OCI-LY1 (cell line): ENCODE data around the gene IGSF6.

ENCODE experiments used
- H2AFZ ChIP-seq: fragments of 200-600 bp; sonication (generic), shearing (Covaris generic); 2 replicates; pipeline ENCODE4 v1.6.0; 2014; ENCODE audit warnings: antibody characterized with exemption, mild to moderate bottlenecking, low read length
- H3F3A ChIP-seq: fragments of 200-600 bp; sonication (generic), shearing (Covaris generic); 2 replicates; pipeline ENCODE4 v1.6.0; 2014; ENCODE audit warnings: mild to moderate bottlenecking, antibody characterized with exemption, low read length, moderate library complexity; ENCODE audit not compliant: insufficient read depth
- H3K27ac ChIP-seq: fragments of 200-600 bp; sonication (generic); 2 replicates; pipeline ENCODE4 v1.5.1; 2014; ENCODE audit warnings: low read length, mixed run types, mild to moderate bottlenecking, low read depth; ENCODE audit not compliant: poor library complexity, severe bottlenecking
- H3K27me3 ChIP-seq: fragments of 200-600 bp; sonication (generic); 2 replicates; pipeline ENCODE4 v1.6.0; 2014; ENCODE audit warnings: antibody characterized with exemption, mild to moderate bottlenecking, low read length, moderate library complexity; ENCODE audit not compliant: insufficient read depth
- H3K36me3 ChIP-seq: fragments of 200-600 bp; sonication (generic); 2 replicates; pipeline ENCODE4 v1.6.1; 2014; ENCODE audit warnings: mild to moderate bottlenecking, antibody characterized with exemption, low read length, moderate library complexity, mixed read lengths; ENCODE audit not compliant: insufficient read depth
- H3K4me1 ChIP-seq: fragments of 200-600 bp; sonication (generic); 2 replicates; pipeline ENCODE4 v1.5.1; 2014; ENCODE audit warnings: mild to moderate bottlenecking, low read length, moderate library complexity; ENCODE audit not compliant: insufficient read depth, severe bottlenecking
- H3K4me2 ChIP-seq: fragments of 200-600 bp; sonication (generic), shearing (Covaris generic); 2 replicates; pipeline ENCODE4 v1.6.1; 2014; ENCODE audit warnings: low read length
- H3K4me3 ChIP-seq: fragments of 200-600 bp; sonication (generic); 2 replicates; pipeline ENCODE4 v1.5.1; 2014; ENCODE audit warnings: low read length, low read depth, mild to moderate bottlenecking, mixed read lengths; ENCODE audit not compliant: poor library complexity, severe bottlenecking
- H3K79me2 ChIP-seq: fragments of 200-600 bp; shearing (Covaris generic); 2 replicates; pipeline ENCODE4 v1.6.1; 2016; ENCODE audit warnings: mixed run types, low read length, mixed read lengths; ENCODE audit not compliant: insufficient read depth
- H3K9ac ChIP-seq: fragments of 200-600 bp; sonication (generic), shearing (Covaris generic); 2 replicates; pipeline ENCODE4 v1.6.1; 2014; ENCODE audit warnings: mild to moderate bottlenecking, low read length, mixed read lengths
- H3K9me2 ChIP-seq: fragments of 200-600 bp; sonication (generic), shearing (Covaris generic); 2 replicates; pipeline ENCODE4 v1.6.1; 2014; ENCODE audit warnings: low read depth, mild to moderate bottlenecking, low read length, mixed read lengths
- H3K9me3 ChIP-seq: fragments of 200-600 bp; shearing (Covaris generic); 2 replicates; pipeline ENCODE4 v1.6.1; 2014; ENCODE audit warnings: low read length, mixed read lengths
- H4K20me1 ChIP-seq: fragments of 200-600 bp; sonication (generic), shearing (Covaris generic); 2 replicates; pipeline ENCODE4 v1.6.0; 2016; ENCODE audit warnings: mild to moderate bottlenecking, low read length; ENCODE audit not compliant: insufficient read depth
- EZH2 ChIP-seq: fragments of 200-600 bp; sonication (generic), shearing (Covaris generic); IDR thresholded peaks from 2 replicates; pipeline ENCODE4 v1.8.0; 2017; ENCODE audit warnings: borderline replicate concordance, mixed run types, mild to moderate bottlenecking, antibody characterized with exemption, low read length, moderate library complexity, mixed read lengths
- TF ChIP-seq, protein P1 (sequence below): fragments of 200-600 bp; sonication (generic), shearing (Covaris generic); IDR thresholded peaks from 2 replicates; pipeline ENCODE4 v1.5.1; 2017; ENCODE audit warnings: mild to moderate bottlenecking, antibody characterized with exemption, low read length, moderate library complexity, mixed read lengths

Gene IGSF6

DNA sequence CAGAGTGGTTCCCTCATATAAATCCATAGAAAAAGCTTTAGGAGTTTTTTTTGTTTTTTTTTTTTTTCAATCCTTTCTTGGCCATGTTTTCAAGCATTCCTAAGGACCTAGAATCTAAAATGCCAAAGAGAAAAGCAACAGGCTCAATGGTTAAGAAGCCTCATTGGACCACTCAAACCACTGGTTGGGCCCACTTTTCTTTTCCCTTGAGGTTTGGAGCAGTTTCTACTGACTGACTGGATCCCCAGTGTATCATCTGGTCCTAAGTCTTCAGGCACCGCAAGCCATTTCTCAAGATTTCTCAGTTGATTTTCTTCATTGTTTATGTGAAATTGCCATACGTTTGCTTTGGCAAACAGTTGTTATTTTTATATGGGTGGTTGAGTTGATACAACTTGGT is 38.6 kb downstream of the IGSF6 start:
- Histone ChIP-seq H3K4me3 (no peak overlapping the region), H2AFZ (no peak overlapping the region), H3K27ac (no peak overlapping the region), H3K9ac (no peak overlapping the region), H3K4me1 (peaks cover 48% of the 10 kb centered on the region), H4K20me1 (no peaks in the 10 kb centered on the region), H3K4me2 (no peak overlapping the region), H3K9me3 (no peaks in the 10 kb centered on the region), H3K27me3 (no peaks in the 10 kb centered on the region), H3K79me2 (peaks cover 52% of the 10 kb centered on the region), H3K9me2 (no peaks in the 10 kb centered on the region), H3F3A (no peaks in the 10 kb centered on the region), H3K36me3 (peaks cover 38% of the 10 kb centered on the region; the same call in 1 of the 2 replicates)
- TF ChIP-seq, protein P1, sequence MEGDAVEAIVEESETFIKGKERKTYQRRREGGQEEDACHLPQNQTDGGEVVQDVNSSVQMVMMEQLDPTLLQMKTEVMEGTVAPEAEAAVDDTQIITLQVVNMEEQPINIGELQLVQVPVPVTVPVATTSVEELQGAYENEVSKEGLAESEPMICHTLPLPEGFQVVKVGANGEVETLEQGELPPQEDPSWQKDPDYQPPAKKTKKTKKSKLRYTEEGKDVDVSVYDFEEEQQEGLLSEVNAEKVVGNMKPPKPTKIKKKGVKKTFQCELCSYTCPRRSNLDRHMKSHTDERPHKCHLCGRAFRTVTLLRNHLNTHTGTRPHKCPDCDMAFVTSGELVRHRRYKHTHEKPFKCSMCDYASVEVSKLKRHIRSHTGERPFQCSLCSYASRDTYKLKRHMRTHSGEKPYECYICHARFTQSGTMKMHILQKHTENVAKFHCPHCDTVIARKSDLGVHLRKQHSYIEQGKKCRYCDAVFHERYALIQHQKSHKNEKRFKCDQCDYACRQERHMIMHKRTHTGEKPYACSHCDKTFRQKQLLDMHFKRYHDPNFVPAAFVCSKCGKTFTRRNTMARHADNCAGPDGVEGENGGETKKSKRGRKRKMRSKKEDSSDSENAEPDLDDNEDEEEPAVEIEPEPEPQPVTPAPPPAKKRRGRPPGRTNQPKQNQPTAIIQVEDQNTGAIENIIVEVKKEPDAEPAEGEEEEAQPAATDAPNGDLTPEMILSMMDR: no peak
- no peak for TF ChIP-seq EZH2

DNA sequence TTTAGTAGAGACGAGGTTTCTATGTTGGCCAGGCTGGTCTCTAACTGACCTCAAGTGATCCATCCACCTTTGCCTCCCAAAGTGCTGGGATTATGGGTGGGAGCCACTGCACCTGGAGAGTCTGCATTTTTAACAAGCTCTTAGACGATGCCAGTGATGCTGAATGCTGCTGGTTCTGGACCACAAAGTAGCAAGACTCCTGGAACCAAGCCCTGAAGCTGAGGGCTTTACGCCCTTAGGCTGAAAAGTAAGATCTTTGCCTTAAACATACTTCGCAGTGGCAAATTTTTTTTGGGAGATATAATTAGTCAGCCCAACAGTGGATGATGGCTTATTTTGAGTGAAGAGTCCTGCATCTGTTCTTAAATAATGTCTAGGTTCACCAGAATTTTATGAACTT is 39.0 kb downstream of the IGSF6 start:
- Histone ChIP-seq H2AFZ (no peak overlapping the region), H3K9me3 (no peaks in the 10 kb centered on the region), H3K27me3 (no peaks in the 10 kb centered on the region), H3K9me2 (no peaks in the 10 kb centered on the region), H4K20me1 (no peaks in the 10 kb centered on the region), H3K4me1 (peaks cover 52% of the 10 kb centered on the region), H3F3A (no peaks in the 10 kb centered on the region), H3K36me3 (peaks cover 36% of the 10 kb centered on the region; the same call in 1 of the 2 replicates), H3K27ac (no peak overlapping the region), H3K79me2 (peaks cover 56% of the 10 kb centered on the region), H3K4me2 (no peak overlapping the region), H3K4me3 (no peak overlapping the region), H3K9ac (no peak overlapping the region)
- TF ChIP-seq EZH2: no peak
- TF ChIP-seq, protein P1: no peak

DNA sequence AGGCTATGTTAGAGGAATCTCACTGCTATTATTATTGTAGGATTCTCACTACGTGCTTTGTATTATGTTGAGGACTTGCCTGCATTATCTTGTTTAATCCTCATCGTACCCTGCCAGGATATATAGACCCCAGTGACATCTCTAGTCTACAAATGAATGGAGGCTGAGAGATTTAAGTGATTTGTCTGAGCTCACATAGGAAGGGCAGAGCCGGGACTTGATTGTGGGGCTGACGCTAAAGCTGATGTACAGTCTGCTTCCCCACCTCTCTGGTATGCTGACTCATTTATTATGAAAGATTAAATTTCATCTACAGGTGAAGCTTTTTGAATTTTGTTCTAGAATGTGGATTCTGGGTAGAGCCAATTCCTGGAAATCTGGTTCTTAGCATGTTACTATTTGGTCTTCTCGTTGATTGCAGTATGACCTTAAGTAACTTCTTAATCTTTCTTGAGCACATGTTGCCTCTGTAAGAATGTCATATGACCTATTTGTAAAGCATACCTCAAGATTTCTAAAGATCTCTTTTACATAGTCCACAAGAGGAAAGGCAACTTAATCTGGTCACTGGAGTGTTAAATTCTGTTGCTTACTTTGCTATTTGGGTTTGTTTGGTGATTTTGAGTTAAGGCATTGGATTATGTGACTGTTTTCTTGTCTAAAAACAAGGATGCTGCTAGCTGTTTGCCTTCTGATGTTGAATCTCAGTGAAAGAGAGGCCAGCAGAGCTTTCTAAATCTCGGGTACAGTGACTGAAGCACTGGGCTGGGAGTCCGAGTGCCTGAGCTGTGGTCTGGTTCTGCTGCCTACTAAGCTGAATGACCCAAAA is 40.6 kb downstream of the IGSF6 start:
- no peaks in the 10 kb centered on the region for H3F3A ChIP-seq
- no peak overlapping the region for H2AFZ ChIP-seq
- peaks cover 65% of the 10 kb centered on the region for H3K4me1 ChIP-seq
- no peaks in the 10 kb centered on the region for H3K27me3 ChIP-seq
- peaks cover 32% of the 10 kb centered on the region; the same call in 1 of the 2 replicates for H3K36me3 ChIP-seq
- no peaks in the 10 kb centered on the region for H3K9me2 ChIP-seq
- peaks cover 70% of the 10 kb centered on the region for H3K79me2 ChIP-seq
- H4K20me1 ChIP-seq: no peaks in the 10 kb centered on the region
- H3K27ac ChIP-seq: peak overlapping the region; percentile 51
- H3K4me3 ChIP-seq: no peak overlapping the region
- no peak for TF ChIP-seq EZH2
- TF ChIP-seq, protein P1: no peak
- H3K9me3 ChIP-seq: no peaks in the 10 kb centered on the region
- no peak overlapping the region; the same call in 1 of the 2 replicates for H3K9ac ChIP-seq
- H3K4me2 ChIP-seq: peak overlapping the region; percentile 22; the same call in 1 of the 2 replicates
